Trophoblast cell (in vitro differentiated cells and primary cell): ENCODE results near the gene SHOX.

Experiments
- DNase-seq, 2 donors: peaks; one replicate each; pipeline ENCODE4 v3.0.0-alpha.2; 2016
- H2AFZ ChIP-seq: 2 replicates; pipeline ENCODE4 v1.6.1; 2013; ENCODE audit warnings: low read length, moderate library complexity, mild to moderate bottlenecking; ENCODE audit not compliant: insufficient read depth, poor library complexity
- H2AK5ac ChIP-seq: 2 replicates; pipeline ENCODE4 v1.6.1; 2013; ENCODE audit warnings: mild to moderate bottlenecking, low read length
- H2BK120ac ChIP-seq: 2 replicates; pipeline ENCODE4 v1.6.1; 2013; ENCODE audit warnings: low read length, mild to moderate bottlenecking, moderate library complexity; ENCODE audit not compliant: insufficient read depth, poor library complexity
- H2BK12ac ChIP-seq: 2 replicates; pipeline ENCODE4 v1.6.1; 2013; ENCODE audit warnings: mild to moderate bottlenecking, low read length, moderate library complexity
- H2BK5ac ChIP-seq: 2 replicates; pipeline ENCODE4 v1.6.1; 2013; ENCODE audit warnings: low read length, low read depth, moderate library complexity, mild to moderate bottlenecking; ENCODE audit not compliant: poor library complexity
- H3K14ac ChIP-seq: 2 replicates; pipeline ENCODE4 v1.6.1; 2013; ENCODE audit warnings: mild to moderate bottlenecking, low read length
- H3K18ac ChIP-seq: 2 replicates; pipeline ENCODE4 v1.6.1; 2013; ENCODE audit warnings: mild to moderate bottlenecking, low read length
- H3K23ac ChIP-seq: 2 replicates; pipeline ENCODE4 v1.6.1; 2013; ENCODE audit warnings: low read length
- H3K27ac ChIP-seq: 2 replicates; pipeline ENCODE4 v1.5.1; 2013; ENCODE audit warnings: low read depth, mild to moderate bottlenecking, inconsistent platforms, low read length, moderate library complexity
- H3K27me3 ChIP-seq: 2 replicates; pipeline ENCODE4 v1.6.1; 2013; ENCODE audit warnings: inconsistent platforms, mild to moderate bottlenecking, low read length, moderate library complexity; ENCODE audit not compliant: insufficient read depth
- H3K36me3 ChIP-seq, 2 experiments: 1 replicate in 1 of 2; 2 replicates in 1 of 2; pipeline ENCODE4 v1.6.1; 2013; ENCODE audit warnings: low read length in 2 of 2, mild to moderate bottlenecking in 2 of 2, moderate library complexity in 1 of 2; ENCODE audit not compliant: insufficient read depth in 2 of 2, control insufficient read depth in 1 of 2
- H3K4ac ChIP-seq: 2 replicates; pipeline ENCODE4 v1.6.1; 2013; ENCODE audit warnings: low read depth, mild to moderate bottlenecking, low read length, moderate library complexity
- H3K4me1 ChIP-seq, 2 experiments: 1 replicate in 1 of 2; 2 replicates in 1 of 2; pipeline ENCODE4 v1.6.1; 2013; ENCODE audit warnings: low read length in 2 of 2, mild to moderate bottlenecking in 2 of 2, moderate library complexity in 1 of 2; ENCODE audit not compliant: insufficient read depth in 2 of 2, control insufficient read depth in 1 of 2
- H3K4me2 ChIP-seq: 2 replicates; pipeline ENCODE4 v1.6.1; 2013; ENCODE audit warnings: inconsistent platforms, mild to moderate bottlenecking, low read length, moderate library complexity
- H3K4me3 ChIP-seq: 2 replicates; pipeline ENCODE4 v1.5.1; 2013; ENCODE audit warnings: mild to moderate bottlenecking, low read depth, low read length, inconsistent platforms
- H3K79me1 ChIP-seq: one replicate; pipeline ENCODE4 v1.6.1; 2013; ENCODE audit warnings: low read length
- H3K79me2 ChIP-seq: 2 replicates; pipeline ENCODE4 v1.6.1; 2013; ENCODE audit warnings: low read length, mild to moderate bottlenecking; ENCODE audit not compliant: control insufficient read depth, insufficient read depth, poor library complexity
- H3K9ac ChIP-seq: 2 replicates; pipeline ENCODE4 v1.6.1; 2013; ENCODE audit warnings: mild to moderate bottlenecking, low read length
- H3K9me3 ChIP-seq: 2 replicates; pipeline ENCODE4 v1.6.1; 2013; ENCODE audit warnings: low read depth, mild to moderate bottlenecking, control low read depth, inconsistent platforms, low read length; ENCODE audit not compliant: insufficient read depth
- H4K12ac ChIP-seq: 2 replicates; pipeline ENCODE4 v1.6.1; 2013; ENCODE audit warnings: low read depth, mild to moderate bottlenecking, low read length, moderate library complexity
- H4K8ac ChIP-seq: 2 replicates; pipeline ENCODE4 v1.6.1; 2013; ENCODE audit warnings: low read depth, mild to moderate bottlenecking, low read length, moderate library complexity
- H4K91ac ChIP-seq: one replicate; pipeline ENCODE4 v1.6.1; 2013; ENCODE audit warnings: low read depth, mild to moderate bottlenecking, low read length, moderate library complexity
- WGBS: extraction: QIAGEN DNeasy Blood & Tissue Kit; methylation state at CpG from one replicate; pipeline ENCODE4 v1.1.7; 2013; ENCODE audit warnings: missing lambda C conversion rate; ENCODE audit not compliant: insufficient read length, insufficient coverage; ENCODE audit errors: extremely low coverage; 5-methylcytosine and 5-hydroxymethylcytosine counted together

The SHOX gene

GRCh38 chrX:618761-619450 is 11.7 kb upstream of the SHOX start:
- Histone ChIP-seq H4K12ac (no peak overlapping the region), H3K27me3 (peaks cover 40% of the 10 kb centered on the region), H2BK5ac (no peak overlapping the region), H3K36me3 (no peaks in the 10 kb centered on the region), H3K79me1 (no peaks in the 10 kb centered on the region), H3K4me1 (no peaks in the 10 kb centered on the region), H4K8ac (no peak overlapping the region), H3K4me3 (no peak overlapping the region), H2BK120ac (no peak overlapping the region), H3K27ac (no peak overlapping the region), H3K79me2 (no peaks in the 10 kb centered on the region), H3K18ac (no peak overlapping the region), H3K14ac (no peak overlapping the region), H3K9ac (no peak overlapping the region), H3K4me2 (no peak overlapping the region), H3K9me3 (no peaks in the 10 kb centered on the region), H2AFZ (no peak overlapping the region), H3K4ac (no peak overlapping the region), H2AK5ac (no peak overlapping the region), H2BK12ac (no peak overlapping the region), H3K23ac (no peak overlapping the region), H4K91ac (no peak overlapping the region)
- no CpG with 5 or more reads among the region's 54 CpGs for WGBS
- no peak for DNase-seq

- Histone ChIP-seq H3K4me1 (no peaks in the 10 kb centered on the region), H3K36me3 (no peaks in the 10 kb centered on the region), H3K79me2 (no peaks in the 10 kb centered on the region), H3K27ac (no peak overlapping the region), H2AFZ (no peak overlapping the region), H3K4me2 (no peak overlapping the region), H4K91ac (no peak overlapping the region), H4K12ac (no peak overlapping the region), H2BK12ac (no peak overlapping the region), H3K9me3 (no peaks in the 10 kb centered on the region), H2BK5ac (no peak overlapping the region), H3K9ac (no peak overlapping the region), H3K23ac (no peak overlapping the region), H4K8ac (no peak overlapping the region), H2BK120ac (no peak overlapping the region), H3K14ac (no peak overlapping the region), H3K18ac (no peak overlapping the region), H3K4me3 (no peak overlapping the region), H3K4ac (no peak overlapping the region), H2AK5ac (no peak overlapping the region), H3K79me1 (no peaks in the 10 kb centered on the region), H3K27me3 (peaks cover 46% of the 10 kb centered on the region)
- DNase-seq = no peak
- no CpG with 5 or more reads among the region's 23 CpGs for WGBS
Observed at GRCh38 chrX:619451-619811, 11.2 kb upstream of the SHOX start.

- no peak overlapping the region for H2AK5ac ChIP-seq
- H3K9ac ChIP-seq = no peak overlapping the region
- no peak overlapping the region for H3K4me3 ChIP-seq
- no peak overlapping the region for H2BK120ac ChIP-seq
- WGBS = no CpG with 5 or more reads among the region's 48 CpGs
- H3K4me1 ChIP-seq = no peaks in the 10 kb centered on the region
- H3K36me3 ChIP-seq = no peaks in the 10 kb centered on the region
- no peaks in the 10 kb centered on the region for H3K79me2 ChIP-seq
- H3K27ac ChIP-seq = no peak overlapping the region
- H4K8ac ChIP-seq = no peak overlapping the region
- H3K4ac ChIP-seq = no peak overlapping the region
- no peak overlapping the region for H4K12ac ChIP-seq
- no peak overlapping the region for H3K4me2 ChIP-seq
- no peak overlapping the region for H3K18ac ChIP-seq
- no peak overlapping the region for H4K91ac ChIP-seq
- no peak overlapping the region for H2BK12ac ChIP-seq
- peaks cover 46% of the 10 kb centered on the region for H3K27me3 ChIP-seq
- no peak overlapping the region for H2BK5ac ChIP-seq
- H3K23ac ChIP-seq = no peak overlapping the region
- no peak overlapping the region for H2AFZ ChIP-seq
- no peaks in the 10 kb centered on the region for H3K79me1 ChIP-seq
- H3K14ac ChIP-seq = no peak overlapping the region
- DNase-seq = no peak
- H3K9me3 ChIP-seq = no peaks in the 10 kb centered on the region
Observed at GRCh38 chrX:619812-620531, 10.6 kb upstream of the SHOX start.

GRCh38 chrX:621705-622503 is 8.7 kb upstream of the SHOX start:
- H3K4me3 ChIP-seq = no peak overlapping the region
- no peak overlapping the region for H2BK5ac ChIP-seq
- H3K79me1 ChIP-seq = no peaks in the 10 kb centered on the region
- H3K18ac ChIP-seq = no peak overlapping the region
- no peak overlapping the region for H2BK120ac ChIP-seq
- DNase-seq = no peak
- no peak overlapping the region for H4K12ac ChIP-seq
- no peak overlapping the region for H2AK5ac ChIP-seq
- WGBS = no CpG with 5 or more reads among the region's 11 CpGs
- no peak overlapping the region for H3K27ac ChIP-seq
- no peak overlapping the region for H3K4ac ChIP-seq
- H4K8ac ChIP-seq = no peak overlapping the region
- H3K23ac ChIP-seq = no peak overlapping the region
- no peak overlapping the region for H3K9ac ChIP-seq
- no peaks in the 10 kb centered on the region for H3K79me2 ChIP-seq
- H3K4me2 ChIP-seq = no peak overlapping the region
- no peaks in the 10 kb centered on the region for H3K9me3 ChIP-seq
- H3K4me1 ChIP-seq = no peaks in the 10 kb centered on the region
- H3K14ac ChIP-seq = no peak overlapping the region
- H4K91ac ChIP-seq = no peak overlapping the region
- H3K27me3 ChIP-seq = peaks cover 46% of the 10 kb centered on the region
- H2BK12ac ChIP-seq = no peak overlapping the region
- H2AFZ ChIP-seq = no peak overlapping the region
- H3K36me3 ChIP-seq = no peaks in the 10 kb centered on the region
